Left renal cortex interstitium (tissue), 4 donors: ENCODE results near the gene SIPA1L3. TPM values are rescaled to one million over a fixed set of nuclear protein-coding genes. Genes with fewer than 3 reads are reported as not detected.
"Not testable (repeated sequence)": the region's sequence is repeated elsewhere in the genome, so short reads cannot be mapped to it uniquely, and the experiment has no call there.

Experiments
- DNase-seq, 4 donors: peaks; one replicate each; pipeline ENCODE4 v3.0.0-alpha.2; 2013; ENCODE audit warnings: low read depth in 4 of 4, low spot score in 2 of 4, missing footprints in 1 of 4
- polyA plus RNA-seq, 4 donors: library from polyadenylated mRNA; unstranded; fragments of 120-200 nt; gene quantifications; one replicate each; pipeline ENCODE4 v1.2.1, GENCODE V29; 2013; ENCODE audit not compliant: insufficient read length in 4 of 4

SIPA1L3 gene
- polyA plus RNA-seq, 4 donors, result 17.3 to 29.4 (median 22.8) TPM

- DNase-seq, result no peak
Observed at GRCh38 chr19:37907735-37908455, 887 bp downstream of the SIPA1L3 start.

GRCh38 chr19:37909661-37910199, 2.7 kb downstream of the SIPA1L3 start:
- no peak for DNase-seq

- no peak for DNase-seq
Observed at GRCh38 chr19:37914908-37915307, 7.9 kb downstream of the SIPA1L3 start.

GRCh38 chr19:37920591-37921450, 13.8 kb downstream of the SIPA1L3 start:
- DNase-seq, result no peak

GRCh38 chr19:37924573-37924972, 17.6 kb downstream of the SIPA1L3 start:
- DNase-seq, result not testable (repeated sequence)

GRCh38 chr19:37925212-37925611, 18.2 kb downstream of the SIPA1L3 start:
- no peak for DNase-seq

- DNase-seq, result no peak
Observed at GRCh38 chr19:37926255-37926654, 19.2 kb downstream of the SIPA1L3 start.

- DNase-seq, result no peak
Observed at GRCh38 chr19:37926711-37927110, 19.7 kb downstream of the SIPA1L3 start.

- DNase-seq, result no peak
Observed at GRCh38 chr19:37928527-37929286, 21.7 kb downstream of the SIPA1L3 start.

- no peak for DNase-seq
Observed at GRCh38 chr19:37929355-37929923, 22.4 kb downstream of the SIPA1L3 start.

- DNase-seq, result no peak
Observed at GRCh38 chr19:37930416-37930815, 23.4 kb downstream of the SIPA1L3 start.

- DNase-seq, result peak in 1 of 4 donors; percentile 83
Observed at GRCh38 chr19:37931881-37932655, 25.1 kb downstream of the SIPA1L3 start.

GRCh38 chr19:37932985-37933936, 26.3 kb downstream of the SIPA1L3 start:
- DNase-seq, result no peak

GRCh38 chr19:37933937-37934358, 26.9 kb downstream of the SIPA1L3 start:
- DNase-seq, result no peak

GRCh38 chr19:37935341-37935740, 28.3 kb downstream of the SIPA1L3 start:
- no peak for DNase-seq

GRCh38 chr19:37936166-37936565, 29.2 kb downstream of the SIPA1L3 start:
- DNase-seq, result no peak

GRCh38 chr19:37936886-37937285, 29.9 kb downstream of the SIPA1L3 start:
- DNase-seq, result no peak

GRCh38 chr19:37938353-37938752, 31.3 kb downstream of the SIPA1L3 start:
- no peak for DNase-seq
